Retinal pigment epithelial cell (primary cell): ENCODE results near the gene KCNMB2.

ENCODE experiments used
- DNase-seq: peaks from one replicate; pipeline ENCODE4 v3.0.0-alpha.2; 2010; ENCODE audit warnings: low read depth
- H3K4me3 ChIP-seq: 2 replicates; pipeline ENCODE4 v1.5.1; 2011; ENCODE audit warnings: mild to moderate bottlenecking, low read length, control low read depth, moderate library complexity
- CTCF ChIP-seq: conservative IDR thresholded peaks from 2 replicates; pipeline ENCODE4 v1.5.1; 2011; ENCODE audit warnings: low read depth, low read length, control low read depth, inconsistent platforms

KCNMB2 gene

GRCh38 chr3:178551916-178552321, 15.7 kb downstream of the KCNMB2 start:
- no peak overlapping the region for H3K4me3 ChIP-seq
- no peak for DNase-seq
- TF ChIP-seq CTCF, result no peak

- peak; percentile 27 for DNase-seq
- no peak for TF ChIP-seq CTCF
- no peak overlapping the region for H3K4me3 ChIP-seq
Observed at GRCh38 chr3:178558637-178559036, 22.4 kb downstream of the KCNMB2 start.

- TF ChIP-seq CTCF, result no peak
- H3K4me3 ChIP-seq, result no peak overlapping the region
- DNase-seq, result no peak
Observed at GRCh38 chr3:178560759-178561158, 24.5 kb downstream of the KCNMB2 start.

DNA sequence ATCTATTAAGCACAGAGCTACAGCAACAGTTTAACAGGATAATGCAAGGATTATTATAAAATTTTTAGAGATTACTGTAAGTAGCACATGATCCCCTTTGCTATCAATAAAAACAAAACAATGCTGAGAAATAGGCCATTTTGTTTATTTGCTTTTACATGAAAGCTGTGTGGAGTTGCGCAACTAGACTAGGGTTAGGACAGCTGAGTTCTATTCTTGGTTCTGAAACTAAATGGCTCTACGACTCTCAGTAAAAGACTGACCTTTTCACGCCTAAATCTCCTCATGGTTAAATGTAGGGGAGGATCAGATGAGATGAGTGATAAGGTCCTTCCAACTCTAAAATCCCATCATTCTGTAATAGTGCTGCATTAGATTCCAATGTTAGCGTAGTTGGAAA, 25.0 kb downstream of the KCNMB2 start:
- no peak overlapping the region for H3K4me3 ChIP-seq
- TF ChIP-seq CTCF, result no peak
- DNase-seq, result no peak

- TF ChIP-seq CTCF, result no peak
- peak; percentile 11 for DNase-seq
- H3K4me3 ChIP-seq, result no peak overlapping the region
Observed at GRCh38 chr3:178562143-178562946, 26.1 kb downstream of the KCNMB2 start.

DNA sequence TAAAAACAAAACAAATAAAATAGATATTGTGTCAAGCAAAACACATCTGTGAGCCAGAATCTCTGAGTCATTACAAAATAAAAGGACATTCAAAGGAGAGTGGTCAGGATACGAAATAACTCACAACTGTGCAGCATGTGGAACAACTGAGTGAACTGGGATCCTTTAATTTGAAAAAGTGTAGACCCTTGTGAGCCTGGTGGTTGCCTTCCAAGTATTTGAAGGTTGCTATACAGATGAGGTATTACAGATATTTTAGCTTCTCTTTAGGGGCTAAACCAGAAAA, 26.7 kb downstream of the KCNMB2 start:
- DNase-seq, result no peak
- no peak for TF ChIP-seq CTCF
- no peak overlapping the region for H3K4me3 ChIP-seq

DNA sequence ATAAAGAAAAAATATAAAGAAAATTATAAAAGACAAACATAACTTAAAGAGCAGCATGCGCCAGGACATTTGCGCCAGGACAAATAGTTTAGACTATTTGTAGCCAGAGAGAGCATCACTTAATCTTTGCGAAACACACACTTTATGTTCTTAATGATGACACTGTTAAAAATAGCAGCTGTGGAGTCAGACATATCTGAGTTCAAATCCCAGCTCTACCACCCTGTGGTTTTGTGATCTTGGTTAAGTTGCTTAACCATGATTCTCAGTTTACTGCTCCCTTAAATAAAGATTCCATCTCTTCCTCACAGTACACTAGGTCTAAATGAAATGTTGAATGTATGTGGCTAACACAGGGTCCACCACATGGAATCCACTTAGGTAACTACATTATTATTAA, 31.4 kb downstream of the KCNMB2 start:
- no peak overlapping the region for H3K4me3 ChIP-seq
- no peak for TF ChIP-seq CTCF
- DNase-seq, result no peak
